ENCODE results near the gene APOA5.
"Not testable (repeated sequence)": the region's sequence is repeated elsewhere in the genome, so short reads cannot be mapped to it uniquely, and the experiment has no call there.

The APOA5 gene

GRCh38 chr11:116771935-116772334 is 19.7 kb downstream of the APOA5 start:
- DNase-seq: no peak

GRCh38 chr11:116762132-116762531 is 29.5 kb downstream of the APOA5 start:
- no peak for DNase-seq

- DNase-seq: not testable (repeated sequence)
These were observed 35.6 kb downstream of the APOA5 start for GRCh38 chr11:116756044-116756443.

- DNase-seq: no peak
These were observed 41.5 kb downstream of the APOA5 start for GRCh38 chr11:116750070-116750718.

- no peak for DNase-seq
These were observed 49.6 kb downstream of the APOA5 start for GRCh38 chr11:116742104-116742503.

- no peak for DNase-seq
These were observed 50.9 kb downstream of the APOA5 start for GRCh38 chr11:116740741-116741140.
